HEK293 (cell line): ENCODE measurements around the gene TMEM141.

Experiments
- CTCF ChIP-seq: fragments of 450-650 bp; formaldehyde crosslinking; IDR thresholded peaks from 2 replicates; pipeline ENCODE4 v1.5.1; 2016; ENCODE audit warnings: missing biosample characterization, missing genetic modification characterization
- YY1 ChIP-seq: fragments of 450-650 bp; formaldehyde crosslinking; IDR thresholded peaks from 2 replicates; pipeline ENCODE4 v1.5.1; 2018; ENCODE audit warnings: missing biosample characterization, missing genetic modification characterization
- ZBTB20 ChIP-seq: fragments of 450-650 bp; formaldehyde crosslinking; IDR thresholded peaks from 2 replicates; pipeline ENCODE4 v1.5.1; 2016; ENCODE audit warnings: missing biosample characterization, missing genetic modification characterization
- ZNF174 ChIP-seq: fragments of 450-650 bp; formaldehyde crosslinking; IDR thresholded peaks from 2 replicates; pipeline ENCODE4 v1.5.0; 2017; ENCODE audit warnings: missing biosample characterization, mild to moderate bottlenecking, missing genetic modification characterization
- ZNF202 ChIP-seq: fragments of 450-650 bp; formaldehyde crosslinking; IDR thresholded peaks from 2 replicates; pipeline ENCODE4 v1.5.1; 2016; ENCODE audit warnings: missing biosample characterization, missing genetic modification characterization, borderline replicate concordance
- ZNF433 ChIP-seq: fragments of 450-650 bp; formaldehyde crosslinking; IDR thresholded peaks from 2 replicates; pipeline ENCODE4 v1.5.1; 2016; ENCODE audit warnings: missing biosample characterization, missing genetic modification characterization, low read depth
- ZNF501 ChIP-seq: fragments of 450-650 bp; formaldehyde crosslinking; IDR thresholded peaks from 2 replicates; pipeline ENCODE4 v1.5.1; 2016; ENCODE audit warnings: missing biosample characterization, missing genetic modification characterization
- ZNF747 ChIP-seq: fragments of 450-650 bp; formaldehyde crosslinking; IDR thresholded peaks from 2 replicates; pipeline ENCODE4 v1.5.1; 2016; ENCODE audit warnings: missing biosample characterization, missing genetic modification characterization
- ZNF777 ChIP-seq: fragments of 450-650 bp; formaldehyde crosslinking; IDR thresholded peaks from 2 replicates; pipeline ENCODE4 v1.5.1; 2017; ENCODE audit warnings: missing biosample characterization, missing genetic modification characterization, borderline replicate concordance

DNA sequence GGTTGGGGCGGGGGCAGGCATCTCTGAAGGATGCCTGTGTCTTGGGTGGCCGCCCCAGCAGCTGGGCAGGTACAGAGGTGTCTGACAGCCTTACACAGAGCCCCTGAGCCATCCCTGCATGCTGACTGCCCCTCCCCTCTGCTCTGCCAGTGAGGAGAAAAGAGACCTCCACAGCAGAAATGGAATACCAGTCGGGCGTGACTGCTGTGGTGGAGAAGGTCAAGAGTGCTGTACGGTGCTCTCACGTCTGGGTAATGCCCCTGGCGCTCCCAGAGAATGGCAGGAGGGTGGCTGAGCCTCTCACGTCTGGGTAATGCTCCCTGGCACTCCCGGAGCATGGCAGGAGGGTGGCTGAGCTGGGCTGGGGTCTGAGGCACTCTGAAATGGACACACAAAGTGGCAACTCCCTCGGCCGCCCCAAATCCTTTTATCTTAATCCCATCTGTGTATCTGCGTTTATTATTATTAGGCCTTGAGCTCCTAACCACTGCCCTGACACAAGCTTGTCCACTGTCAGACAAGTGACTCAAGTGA lies 14.1 kb downstream of the TMEM141 start:
- TF ChIP-seq YY1 (tag by site-specific recombination) = no peak
- TF ChIP-seq CTCF (tag by site-specific recombination) = no peak
- TF ChIP-seq ZNF174 = no peak
- TF ChIP-seq ZBTB20 (tag by site-specific recombination) = no peak
- no peak for TF ChIP-seq ZNF433 (tag by site-specific recombination)
- no peak for TF ChIP-seq ZNF202 (tag by site-specific recombination)
- no peak for TF ChIP-seq ZNF777
- no peak for TF ChIP-seq ZNF501
- TF ChIP-seq ZNF747 (tag by site-specific recombination) = no peak
